ENCODE results near the gene PPP1R14D.

PPP1R14D gene

DNA sequence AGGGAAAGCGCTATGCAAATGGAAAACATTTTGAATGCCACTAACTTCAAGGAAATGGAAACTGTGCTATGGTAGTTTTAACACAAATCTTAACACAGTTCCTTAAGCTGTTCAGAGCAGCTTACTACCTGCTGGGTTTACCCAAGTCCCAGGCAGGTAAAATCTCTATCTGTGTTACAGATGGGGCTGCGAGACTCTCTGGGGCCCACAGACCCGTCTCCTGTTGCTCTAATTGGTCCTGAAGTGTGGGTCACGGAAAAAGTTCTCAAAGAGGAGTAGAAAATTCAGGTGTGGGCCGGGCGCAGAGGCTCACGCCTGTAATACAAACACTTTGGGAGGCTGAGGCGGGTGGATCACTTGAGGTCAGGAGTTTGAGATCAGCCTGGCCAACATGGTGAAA is 38.5 kb downstream of the PPP1R14D start:
- TF ChIP-seq EZH2phosphoT487 (IDR thresholded peaks at IDR 0.05; ENCODE audit: borderline replicate concordance, low read length): no peak
- TF ChIP-seq, protein P1, sequence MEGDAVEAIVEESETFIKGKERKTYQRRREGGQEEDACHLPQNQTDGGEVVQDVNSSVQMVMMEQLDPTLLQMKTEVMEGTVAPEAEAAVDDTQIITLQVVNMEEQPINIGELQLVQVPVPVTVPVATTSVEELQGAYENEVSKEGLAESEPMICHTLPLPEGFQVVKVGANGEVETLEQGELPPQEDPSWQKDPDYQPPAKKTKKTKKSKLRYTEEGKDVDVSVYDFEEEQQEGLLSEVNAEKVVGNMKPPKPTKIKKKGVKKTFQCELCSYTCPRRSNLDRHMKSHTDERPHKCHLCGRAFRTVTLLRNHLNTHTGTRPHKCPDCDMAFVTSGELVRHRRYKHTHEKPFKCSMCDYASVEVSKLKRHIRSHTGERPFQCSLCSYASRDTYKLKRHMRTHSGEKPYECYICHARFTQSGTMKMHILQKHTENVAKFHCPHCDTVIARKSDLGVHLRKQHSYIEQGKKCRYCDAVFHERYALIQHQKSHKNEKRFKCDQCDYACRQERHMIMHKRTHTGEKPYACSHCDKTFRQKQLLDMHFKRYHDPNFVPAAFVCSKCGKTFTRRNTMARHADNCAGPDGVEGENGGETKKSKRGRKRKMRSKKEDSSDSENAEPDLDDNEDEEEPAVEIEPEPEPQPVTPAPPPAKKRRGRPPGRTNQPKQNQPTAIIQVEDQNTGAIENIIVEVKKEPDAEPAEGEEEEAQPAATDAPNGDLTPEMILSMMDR (IDR thresholded peaks at IDR 0.05; ENCODE audit: low read depth, low read length, poor library complexity, severe bottlenecking): no peak

DNA sequence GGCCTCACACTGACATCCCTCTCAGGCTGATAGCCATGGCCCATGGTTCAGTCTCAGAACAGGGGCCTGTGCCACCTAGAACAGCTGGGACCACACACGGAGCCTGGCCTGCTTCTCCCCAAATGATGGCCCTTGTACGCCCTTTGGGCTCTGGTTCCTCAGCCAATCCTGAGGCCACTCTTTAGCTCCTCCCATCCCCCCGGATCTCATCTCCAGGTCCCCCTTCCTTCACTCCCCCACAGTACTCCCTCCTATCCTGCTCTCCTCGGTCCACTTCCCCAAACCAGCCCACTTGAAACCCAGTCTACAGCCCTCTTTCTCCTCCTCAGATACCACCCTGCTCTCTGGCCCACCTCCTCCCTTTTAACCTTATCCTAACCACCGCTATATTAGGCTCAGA is 39.4 kb downstream of the PPP1R14D start:
- H3F3A ChIP-seq (ENCODE audit: control insufficient read depth, insufficient read depth): no peaks in the 10 kb centered on the region
- no peaks in the 10 kb centered on the region for H3K9me3 ChIP-seq (ENCODE audit: control insufficient read depth, insufficient read depth, low read length)
- H3K4me3 ChIP-seq (ENCODE audit: low read length): no peak overlapping the region
- H3K4me1 ChIP-seq (ENCODE audit: control insufficient read depth, low read length): no peaks in the 10 kb centered on the region
- H3K36me3 ChIP-seq (ENCODE audit: control insufficient read depth, low read length): 0 out of 2 replicates have a peak, but pooled peaks cover 2% of the 10 kb centered on the region
- peaks cover 19% of the 10 kb centered on the region for H3K79me2 ChIP-seq (ENCODE audit: control insufficient read depth, low read length)
- no peak for TF ChIP-seq EZH2phosphoT487 (IDR thresholded peaks at IDR 0.05; ENCODE audit: borderline replicate concordance, low read length)
- TF ChIP-seq, protein P1 (IDR thresholded peaks at IDR 0.05; ENCODE audit: low read depth, low read length, poor library complexity, severe bottlenecking): no peak
- H3K27me3 ChIP-seq (ENCODE audit: control insufficient read depth, low read length): no peaks in the 10 kb centered on the region
- H3K9me2 ChIP-seq (replicated peaks; ENCODE audit: control insufficient read depth, low read length): no peaks in the 10 kb centered on the region
- H4K20me1 ChIP-seq (ENCODE audit: control insufficient read depth, insufficient read depth, low read depth, low read length): 0 out of 2 replicates have a peak, but pooled peaks cover 4% of the 10 kb centered on the region
- no peak overlapping the region for H3K27ac ChIP-seq (ENCODE audit: low read depth, low read length)
- no peak overlapping the region for H3K4me2 ChIP-seq (ENCODE audit: low read length)

More for the DNA sequence above, 38.5 kb downstream of the PPP1R14D start:
- 0 out of 2 replicates have a peak, but pooled peaks cover 2% of the 10 kb centered on the region for H3K36me3 ChIP-seq (ENCODE audit: control insufficient read depth, low read length)
- no peaks in the 10 kb centered on the region for H3F3A ChIP-seq (ENCODE audit: control insufficient read depth, insufficient read depth)
- no peaks in the 10 kb centered on the region for H3K27me3 ChIP-seq (ENCODE audit: control insufficient read depth, low read length)
- H3K4me2 ChIP-seq (ENCODE audit: low read length): no peak overlapping the region
- H3K9me3 ChIP-seq (ENCODE audit: control insufficient read depth, insufficient read depth, low read length): no peaks in the 10 kb centered on the region
- H3K27ac ChIP-seq (ENCODE audit: low read depth, low read length): no peak overlapping the region
- no peak overlapping the region for H3K4me3 ChIP-seq (ENCODE audit: low read length)
- H3K79me2 ChIP-seq (ENCODE audit: control insufficient read depth, low read length): peaks cover 20% of the 10 kb centered on the region
- no peaks in the 10 kb centered on the region for H3K9me2 ChIP-seq (replicated peaks; ENCODE audit: control insufficient read depth, low read length)
- H3K4me1 ChIP-seq (ENCODE audit: control insufficient read depth, low read length): no peaks in the 10 kb centered on the region
- H4K20me1 ChIP-seq (ENCODE audit: control insufficient read depth, insufficient read depth, low read depth, low read length): 0 out of 2 replicates have a peak, but pooled peaks cover 4% of the 10 kb centered on the region

- TF ChIP-seq, protein P1 (IDR thresholded peaks at IDR 0.05; ENCODE audit: low read depth, low read length, poor library complexity, severe bottlenecking): no peak
- TF ChIP-seq EZH2phosphoT487 (IDR thresholded peaks at IDR 0.05; ENCODE audit: borderline replicate concordance, low read length): no peak
- Histone ChIP-seq H3K79me2 (ENCODE audit: control insufficient read depth, low read length) (peaks cover 12% of the 10 kb centered on the region), H3K4me2 (ENCODE audit: low read length) (no peak overlapping the region)
Measured at GRCh38 chr15:40787991-40788390, 40.5 kb downstream of the PPP1R14D start.

More at GRCh38 chr15:40787991-40788390, 40.5 kb downstream of the PPP1R14D start:
- H3F3A ChIP-seq (ENCODE audit: control insufficient read depth, insufficient read depth): no peaks in the 10 kb centered on the region
- no peaks in the 10 kb centered on the region for H3K4me1 ChIP-seq (ENCODE audit: control insufficient read depth, low read length)
- H3K36me3 ChIP-seq (ENCODE audit: control insufficient read depth, low read length): no peaks in the 10 kb centered on the region
- no peaks in the 10 kb centered on the region for H3K9me3 ChIP-seq (ENCODE audit: control insufficient read depth, insufficient read depth, low read length)
- no peak overlapping the region for H3K4me3 ChIP-seq (ENCODE audit: low read length)
- no peaks in the 10 kb centered on the region for H3K27me3 ChIP-seq (ENCODE audit: control insufficient read depth, low read length)
- H4K20me1 ChIP-seq (ENCODE audit: control insufficient read depth, insufficient read depth, low read depth, low read length): no peaks in the 10 kb centered on the region
- no peaks in the 10 kb centered on the region for H3K9me2 ChIP-seq (replicated peaks; ENCODE audit: control insufficient read depth, low read length)
- no peak overlapping the region for H3K27ac ChIP-seq (ENCODE audit: low read depth, low read length)

Data from DOHH2 (cell line).